ENCODE measurements around the gene TRIOBP.
A peak's percentile ranks its signal among the peaks of the same experiment; 100 is the strongest.

TRIOBP gene

DNA sequence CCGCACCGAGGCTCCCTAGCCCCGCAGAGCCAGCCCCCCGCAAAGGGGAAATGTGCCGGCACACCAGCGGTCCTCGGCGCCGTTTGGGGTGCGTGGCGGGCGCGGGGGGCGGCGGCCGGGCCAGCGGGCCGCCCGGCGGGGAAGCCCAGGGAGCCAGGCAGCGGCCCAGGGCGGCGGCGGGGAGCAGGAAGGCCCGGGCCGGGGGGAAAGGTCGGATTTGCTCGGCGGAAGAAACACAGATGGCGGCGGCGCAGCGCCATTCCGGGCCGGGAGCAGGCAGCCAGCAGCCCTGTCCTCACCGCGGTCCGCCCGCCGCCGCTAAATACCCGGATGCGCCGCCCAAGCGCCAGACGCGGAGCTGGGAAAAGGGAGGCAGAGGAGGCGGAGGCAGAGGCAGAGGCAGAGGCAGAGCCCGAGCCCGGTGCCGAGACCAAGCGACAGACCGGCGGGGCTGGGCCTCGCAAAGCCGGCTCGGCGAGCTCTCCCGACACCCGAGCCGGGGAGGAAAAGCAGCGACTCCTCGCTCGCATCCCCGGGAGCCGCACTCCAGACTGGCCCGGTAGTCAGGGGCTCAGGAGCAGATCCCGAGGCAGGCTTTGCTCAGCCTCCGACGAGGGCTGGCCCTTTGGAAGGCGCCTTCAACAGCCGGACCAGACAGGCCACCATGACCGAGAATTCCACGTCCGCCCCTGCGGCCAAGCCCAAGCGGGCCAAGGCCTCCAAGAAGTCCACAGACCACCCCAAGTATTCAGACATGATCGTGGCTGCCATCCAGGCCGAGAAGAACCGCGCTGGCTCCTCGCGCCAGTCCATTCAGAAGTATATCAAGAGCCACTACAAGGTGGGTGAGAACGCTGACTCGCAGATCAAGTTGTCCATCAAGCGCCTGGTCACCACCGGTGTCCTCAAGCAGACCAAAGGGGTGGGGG is 108.3 kb downstream of the TRIOBP start:
- DNase-seq (ENCODE audit: low spot score) = peak; percentile 84

GRCh38 chr22:37805810-37806277 is 109.0 kb downstream of the TRIOBP start:
- DNase-seq (ENCODE audit: low spot score) = no peak

DNA sequence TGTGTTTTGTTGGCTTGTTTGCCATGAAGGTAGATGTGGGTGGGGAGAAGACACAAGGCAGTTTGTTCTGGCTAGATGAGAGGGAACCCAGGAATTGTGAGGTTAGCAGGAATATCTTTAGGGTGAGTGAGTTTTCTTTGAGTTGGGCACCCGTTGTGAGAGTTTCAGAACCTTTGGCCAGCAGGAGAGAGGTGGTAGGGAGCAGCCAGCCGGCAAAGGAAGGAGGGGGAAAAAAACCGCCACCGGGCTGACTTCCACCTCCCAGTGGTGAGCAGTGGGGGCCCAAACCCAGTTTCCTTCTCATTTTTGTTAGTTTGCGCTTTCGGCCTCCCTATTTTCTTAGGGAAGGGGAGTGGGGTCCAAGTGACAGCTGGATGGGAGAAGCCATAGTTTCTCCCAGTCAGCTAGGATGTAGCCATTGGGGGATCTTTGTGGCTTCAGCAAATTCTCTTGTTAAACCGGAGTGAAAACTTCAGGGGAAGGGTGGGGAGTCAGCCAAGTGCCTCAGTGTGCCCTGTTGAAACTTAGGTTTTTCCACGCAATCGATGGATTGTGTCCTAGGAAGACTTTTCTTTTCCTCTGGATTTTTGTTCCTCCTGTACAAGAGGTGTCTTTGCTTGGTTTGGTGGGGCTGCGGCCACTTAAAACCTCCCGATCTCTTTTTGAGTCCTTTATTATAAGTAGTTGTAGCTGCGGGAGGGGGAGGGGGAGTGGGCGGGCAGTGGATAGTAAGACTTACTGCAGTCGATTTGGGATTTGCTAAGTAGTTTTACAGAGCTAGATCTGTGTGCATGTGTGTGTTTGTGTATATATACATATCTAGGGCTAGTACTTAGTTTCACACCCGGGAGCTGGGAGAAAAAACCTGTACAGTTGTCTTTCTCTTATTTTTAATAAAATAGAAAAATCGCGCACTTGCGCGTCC is 109.8 kb downstream of the TRIOBP start:
- peak; percentile 44 for DNase-seq (ENCODE audit: low spot score)

GRCh38 chr22:37807410-37808293 is 110.8 kb downstream of the TRIOBP start, which contains the start of gene GCAT:
Gene GCAT, plus strand, starts transcription at chr22:37807934. Its CDS starts 34 bp downstream, at chr22:37807968.
- DNase-seq (ENCODE audit: low spot score) = peak; percentile 96

- DNase-seq (ENCODE audit: low spot score) = no peak
Measured at GRCh38 chr22:37808294-37808657, 111.4 kb downstream of the TRIOBP start.

GRCh38 chr22:37809672-37810333 is 113.0 kb downstream of the TRIOBP start:
- DNase-seq (ENCODE audit: low spot score) = no peak

- DNase-seq (ENCODE audit: low spot score) = no peak
Measured at GRCh38 chr22:37811867-37812266, 115.0 kb downstream of the TRIOBP start.

DNA sequence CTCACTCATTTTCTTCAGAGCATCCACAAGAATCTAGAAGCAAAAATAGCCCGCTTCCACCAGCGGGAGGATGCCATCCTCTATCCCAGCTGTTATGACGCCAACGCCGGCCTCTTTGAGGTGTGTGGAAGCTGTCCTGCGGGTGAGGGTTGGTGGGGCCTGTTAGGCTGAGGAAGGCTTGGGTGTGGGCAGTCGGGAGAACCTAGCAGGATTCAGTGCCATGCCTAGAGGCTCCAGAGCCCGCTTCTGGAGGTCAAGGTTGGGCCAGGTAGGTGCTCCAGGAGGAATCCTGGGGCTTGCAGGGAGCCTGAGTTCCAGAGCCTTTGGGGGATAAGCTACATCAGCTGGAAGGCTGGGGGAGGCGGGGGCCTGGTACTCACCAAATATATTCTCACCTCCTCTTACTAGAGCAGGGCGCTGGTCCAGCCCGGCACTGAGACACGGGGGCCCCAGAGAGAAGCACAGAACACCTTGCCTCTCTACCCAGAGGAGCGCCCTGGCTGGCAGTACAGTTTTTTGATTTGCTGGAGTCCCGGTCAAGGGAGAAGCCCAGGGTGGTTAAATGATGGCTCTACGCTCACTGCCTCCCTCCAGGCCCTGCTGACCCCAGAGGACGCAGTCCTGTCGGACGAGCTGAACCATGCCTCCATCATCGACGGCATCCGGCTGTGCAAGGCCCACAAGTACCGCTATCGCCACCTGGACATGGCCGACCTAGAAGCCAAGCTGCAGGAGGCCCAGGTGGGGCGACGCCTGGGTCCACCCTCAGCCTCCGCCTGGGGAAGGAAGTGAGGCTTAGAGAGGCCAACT is 116.2 kb downstream of the TRIOBP start:
- no peak for DNase-seq (ENCODE audit: low spot score)

- DNase-seq (ENCODE audit: low spot score) = no peak
Measured at GRCh38 chr22:37815593-37815992, 118.7 kb downstream of the TRIOBP start.

DNA sequence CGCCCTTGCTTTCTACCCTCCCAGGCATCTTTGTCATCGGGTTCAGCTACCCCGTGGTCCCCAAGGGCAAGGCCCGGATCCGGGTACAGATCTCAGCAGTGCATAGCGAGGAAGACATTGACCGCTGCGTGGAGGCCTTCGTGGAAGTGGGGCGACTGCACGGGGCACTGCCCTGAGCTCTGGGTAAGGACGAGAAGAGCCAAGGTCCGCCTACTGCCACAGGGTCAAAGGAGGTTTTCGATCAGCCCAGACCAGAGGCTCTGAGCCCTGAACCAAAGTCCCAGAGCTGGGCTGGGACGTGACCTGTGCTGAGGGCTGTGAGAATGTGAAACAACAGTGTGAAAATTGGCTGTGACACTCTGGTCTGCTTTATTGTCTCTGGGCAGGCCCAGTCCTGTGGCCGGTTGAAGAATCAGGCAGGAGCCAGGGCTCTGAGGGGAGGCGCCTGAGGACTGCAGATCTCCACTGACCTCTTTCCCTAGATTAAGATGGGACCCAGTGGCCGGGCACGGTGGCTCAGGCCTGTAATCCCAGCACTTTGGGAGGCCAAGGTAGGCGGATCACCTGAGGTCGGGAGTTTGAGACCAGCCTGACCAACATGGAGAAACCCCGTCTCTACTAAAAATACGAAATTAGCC is 119.8 kb downstream of the TRIOBP start:
- no peak for DNase-seq (ENCODE audit: low spot score)

- peak; percentile 84 for DNase-seq (ENCODE audit: low spot score)
Measured at GRCh38 chr22:37817705-37818408, 121.0 kb downstream of the TRIOBP start.

DNA sequence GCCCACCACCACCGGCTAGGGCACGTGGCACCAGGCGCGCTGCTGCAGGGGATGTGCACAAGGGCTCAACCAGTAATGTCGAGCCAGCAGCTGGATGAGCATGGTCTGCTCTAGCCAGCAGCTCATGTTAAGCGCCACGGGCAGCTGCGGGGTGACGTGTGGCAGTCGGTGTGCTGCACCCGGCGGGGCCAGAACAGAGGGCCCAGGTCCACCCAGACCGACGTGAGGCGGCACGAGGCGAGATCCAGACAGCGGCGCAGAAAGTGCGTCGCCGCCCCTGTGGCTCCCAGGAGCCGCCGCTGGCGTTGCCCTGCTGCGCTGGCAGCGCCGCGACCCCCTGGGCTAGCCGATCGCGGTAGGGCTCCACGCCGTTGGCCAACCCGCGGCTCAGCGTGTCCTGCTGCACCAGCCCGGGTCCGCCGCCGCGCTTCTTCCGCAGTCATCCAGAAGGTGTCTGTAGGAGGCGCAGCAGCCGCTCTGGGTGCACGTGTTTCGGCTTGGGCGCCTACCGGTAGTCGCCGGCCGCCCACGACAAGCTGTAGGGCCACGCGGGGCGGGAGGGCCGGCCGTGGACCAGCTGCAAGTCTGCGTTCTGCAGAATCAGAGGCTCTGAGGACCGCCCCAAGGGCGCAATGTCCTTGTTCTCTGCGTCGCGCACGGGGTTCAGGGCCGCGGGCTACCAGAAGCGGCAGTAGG is 121.7 kb downstream of the TRIOBP start:
- DNase-seq (ENCODE audit: low spot score) = no peak

GRCh38 chr22:37819105-37819433 is 122.2 kb downstream of the TRIOBP start:
- no peak for DNase-seq (ENCODE audit: low spot score)

GRCh38 chr22:37820350-37820749 is 123.5 kb downstream of the TRIOBP start:
- DNase-seq (ENCODE audit: low spot score) = no peak

DNA sequence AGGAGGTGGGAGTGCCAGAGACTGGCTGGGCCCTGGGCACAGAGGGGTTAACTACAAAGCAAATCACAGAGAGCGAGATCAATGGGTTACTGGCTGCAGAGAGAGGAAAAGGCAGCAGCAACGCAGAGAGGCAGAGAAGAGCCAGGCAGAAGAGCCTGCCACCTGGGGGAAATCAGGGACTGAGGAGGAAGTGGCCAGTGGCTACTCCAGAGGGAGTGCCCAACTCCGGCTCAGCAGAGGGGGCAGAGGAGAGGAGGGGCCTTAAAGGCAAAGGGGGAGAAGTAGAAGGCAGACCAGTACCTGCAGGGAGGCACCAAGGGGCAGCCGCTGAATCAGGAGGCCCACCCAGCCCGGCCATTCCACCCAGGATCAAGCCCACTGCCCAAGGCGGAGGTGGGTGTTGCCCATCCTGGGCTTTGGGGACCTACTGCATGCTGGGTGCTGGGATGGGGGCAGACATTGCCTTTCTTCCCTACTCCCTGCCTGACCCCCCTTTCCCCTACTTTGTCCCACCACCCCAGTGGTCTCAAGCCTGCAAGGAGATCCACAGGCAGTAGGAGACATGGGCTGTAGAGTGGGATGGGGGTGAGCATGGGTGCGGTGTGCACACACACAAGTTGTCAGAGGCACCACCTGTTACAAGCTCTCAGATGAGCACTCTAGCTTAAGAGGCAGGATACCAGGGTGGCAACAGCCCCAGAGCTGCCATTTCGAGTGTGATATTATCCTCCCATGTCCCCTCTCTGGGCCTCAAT is 125.4 kb downstream of the TRIOBP start:
- DNase-seq (ENCODE audit: low spot score) = no peak

- peak; percentile 58 for DNase-seq (ENCODE audit: low spot score)
Measured at GRCh38 chr22:37823134-37823985, 126.5 kb downstream of the TRIOBP start, which contains the start of gene GALR3. Gene GALR3, plus strand, starts transcription at chr22:37823382. Its CDS starts 25 bp downstream, at chr22:37823407.
